ENCODE measurements around the gene EFR3B. TPM values are rescaled to one million over a fixed set of nuclear protein-coding genes. Genes with fewer than 3 reads are reported as not detected.

EFR3B gene
- total RNA-seq, 2 experiments from 2014 or later: 0.05 TPM

GRCh38 chr2:25062511-25062917 lies 20.6 kb downstream of the EFR3B start:
- DNase-seq (no peak), ATAC-seq (no peak)
- CTCF ChIA-PET: no interaction called here
- Mint-ChIP-seq H3K27me3 (ENCODE audit: low read depth) (no peaks in the 10 kb centered on the region), H3K27ac (no peak overlapping the region), H3K4me3 (no peak overlapping the region), H3K9me3 (ENCODE audit: insufficient read depth) (no peaks in the 10 kb centered on the region), H3K36me3 (ENCODE audit: low read depth) (no peaks in the 10 kb centered on the region), H3K4me1 (ENCODE audit: low read depth) (no peaks in the 10 kb centered on the region)
- POLR2A ChIA-PET: no interaction called here

- no peaks in the 10 kb centered on the region for H3K4me1 Mint-ChIP-seq (ENCODE audit: low read depth)
- H3K36me3 Mint-ChIP-seq (ENCODE audit: low read depth): no peaks in the 10 kb centered on the region
- DNase-seq: no peak
- no peaks in the 10 kb centered on the region for H3K9me3 Mint-ChIP-seq (ENCODE audit: insufficient read depth)
- no peak overlapping the region for H3K4me3 Mint-ChIP-seq
- CTCF ChIA-PET: interaction anchor here (0.6 to 1.4 kb wide), 2 partner anchors 9 to 593 kb away, joined by 3 to 4 read pairs; no protein-coding TSS in a partner anchor
- ATAC-seq: no peak
- H3K27me3 Mint-ChIP-seq (ENCODE audit: low read depth): no peaks in the 10 kb centered on the region
- no peak overlapping the region for H3K27ac Mint-ChIP-seq
- POLR2A ChIA-PET: no interaction called here
Observed at GRCh38 chr2:25063876-25064660, 22.2 kb downstream of the EFR3B start.

- Mint-ChIP-seq H3K4me3 (no peak overlapping the region), H3K27ac (no peak overlapping the region), H3K27me3 (ENCODE audit: low read depth) (no peaks in the 10 kb centered on the region), H3K9me3 (ENCODE audit: insufficient read depth) (no peaks in the 10 kb centered on the region), H3K4me1 (ENCODE audit: low read depth) (no peaks in the 10 kb centered on the region), H3K36me3 (ENCODE audit: low read depth) (no peaks in the 10 kb centered on the region)
- ChIA-PET CTCF (no interaction called here), POLR2A (no interaction called here)
- DNase-seq (no peak), ATAC-seq (no peak)
Observed at GRCh38 chr2:25065768-25066167, 23.9 kb downstream of the EFR3B start.

GRCh38 chr2:25066455-25066854 lies 24.6 kb downstream of the EFR3B start:
- no peak for DNase-seq
- no peak overlapping the region for H3K4me3 Mint-ChIP-seq
- POLR2A ChIA-PET: no interaction called here
- no peaks in the 10 kb centered on the region for H3K27me3 Mint-ChIP-seq (ENCODE audit: low read depth)
- CTCF ChIA-PET: no interaction called here
- no peak overlapping the region for H3K27ac Mint-ChIP-seq
- no peaks in the 10 kb centered on the region for H3K4me1 Mint-ChIP-seq (ENCODE audit: low read depth)
- no peaks in the 10 kb centered on the region for H3K36me3 Mint-ChIP-seq (ENCODE audit: low read depth)
- H3K9me3 Mint-ChIP-seq (ENCODE audit: insufficient read depth): no peaks in the 10 kb centered on the region
- no peak for ATAC-seq

GRCh38 chr2:25068217-25068616 lies 26.3 kb downstream of the EFR3B start:
- DNase-seq: no peak
- no peak overlapping the region for H3K4me3 Mint-ChIP-seq
- ChIA-PET CTCF (no interaction called here), POLR2A (no interaction called here)
- no peaks in the 10 kb centered on the region for H3K4me1 Mint-ChIP-seq (ENCODE audit: low read depth)
- H3K36me3 Mint-ChIP-seq (ENCODE audit: low read depth): no peaks in the 10 kb centered on the region
- ATAC-seq: no peak
- H3K27ac Mint-ChIP-seq: no peak overlapping the region
- H3K9me3 Mint-ChIP-seq (ENCODE audit: insufficient read depth): no peaks in the 10 kb centered on the region
- no peaks in the 10 kb centered on the region for H3K27me3 Mint-ChIP-seq (ENCODE audit: low read depth)

GRCh38 chr2:25071966-25072365 lies 30.1 kb downstream of the EFR3B start:
- ChIA-PET POLR2A (no interaction called here), CTCF (no interaction called here)
- ATAC-seq (no peak), DNase-seq (no peak)
- no peaks in the 10 kb centered on the region for H3K4me1 Mint-ChIP-seq (ENCODE audit: low read depth)
- H3K4me3 Mint-ChIP-seq: no peak overlapping the region
- peaks cover 4% of the 10 kb centered on the region for H3K27me3 Mint-ChIP-seq (ENCODE audit: low read depth)
- no peaks in the 10 kb centered on the region for H3K36me3 Mint-ChIP-seq (ENCODE audit: low read depth)
- H3K9me3 Mint-ChIP-seq (ENCODE audit: insufficient read depth): no peaks in the 10 kb centered on the region
- H3K27ac Mint-ChIP-seq: no peak overlapping the region

- Mint-ChIP-seq H3K9me3 (ENCODE audit: insufficient read depth) (no peaks in the 10 kb centered on the region), H3K27me3 (ENCODE audit: low read depth) (peaks cover 5% of the 10 kb centered on the region), H3K4me1 (ENCODE audit: low read depth) (no peaks in the 10 kb centered on the region), H3K4me3 (no peak overlapping the region), H3K36me3 (ENCODE audit: low read depth) (no peaks in the 10 kb centered on the region), H3K27ac (no peak overlapping the region)
- ChIA-PET CTCF (interaction anchor here (1.4 kb wide), 1 partner anchor 9 kb away, joined by 4 read pairs; no protein-coding TSS in a partner anchor), POLR2A (no interaction called here)
- ATAC-seq: no peak
- DNase-seq: no peak
Observed at GRCh38 chr2:25072606-25073005, 30.7 kb downstream of the EFR3B start.

GRCh38 chr2:25073025-25073424 lies 31.1 kb downstream of the EFR3B start:
- Mint-ChIP-seq H3K36me3 (ENCODE audit: low read depth) (no peaks in the 10 kb centered on the region), H3K9me3 (ENCODE audit: insufficient read depth) (no peaks in the 10 kb centered on the region), H3K27ac (no peak overlapping the region), H3K27me3 (ENCODE audit: low read depth) (peaks cover 7% of the 10 kb centered on the region), H3K4me1 (ENCODE audit: low read depth) (no peaks in the 10 kb centered on the region), H3K4me3 (no peak overlapping the region)
- ATAC-seq: no peak
- DNase-seq: no peak
- CTCF ChIA-PET: interaction anchor here (1.4 kb wide), 1 partner anchor 9 kb away, joined by 4 read pairs; no protein-coding TSS in a partner anchor
- POLR2A ChIA-PET: no interaction called here

- Mint-ChIP-seq H3K4me3 (no peak overlapping the region), H3K4me1 (ENCODE audit: low read depth) (no peaks in the 10 kb centered on the region), H3K27me3 (ENCODE audit: low read depth) (peaks cover 12% of the 10 kb centered on the region), H3K9me3 (ENCODE audit: insufficient read depth) (no peaks in the 10 kb centered on the region), H3K36me3 (ENCODE audit: low read depth) (no peaks in the 10 kb centered on the region), H3K27ac (no peak overlapping the region)
- ChIA-PET CTCF (no interaction called here), POLR2A (no interaction called here)
- DNase-seq (no peak), ATAC-seq (no peak)
Observed at GRCh38 chr2:25073914-25074313, 32.0 kb downstream of the EFR3B start.

GRCh38 chr2:25074826-25075225 lies 33.0 kb downstream of the EFR3B start:
- CTCF ChIA-PET: no interaction called here
- ATAC-seq: no peak

GRCh38 chr2:25076749-25077148 lies 34.9 kb downstream of the EFR3B start:
- Mint-ChIP-seq H3K27ac (no peak overlapping the region), H3K4me1 (ENCODE audit: low read depth) (no peaks in the 10 kb centered on the region), H3K36me3 (ENCODE audit: low read depth) (no peaks in the 10 kb centered on the region), H3K4me3 (no peak overlapping the region), H3K27me3 (ENCODE audit: low read depth) (peaks cover 22% of the 10 kb centered on the region), H3K9me3 (ENCODE audit: insufficient read depth) (no peaks in the 10 kb centered on the region)
- CTCF ChIA-PET: no interaction called here
- ATAC-seq (no peak), DNase-seq (no peak)
- POLR2A ChIA-PET: no interaction called here

More at GRCh38 chr2:25074826-25075225, 33.0 kb downstream of the EFR3B start:
- Mint-ChIP-seq H3K36me3 (ENCODE audit: low read depth) (no peaks in the 10 kb centered on the region), H3K27me3 (ENCODE audit: low read depth) (peaks cover 16% of the 10 kb centered on the region), H3K27ac (no peak overlapping the region), H3K4me1 (ENCODE audit: low read depth) (no peaks in the 10 kb centered on the region), H3K9me3 (ENCODE audit: insufficient read depth) (no peaks in the 10 kb centered on the region), H3K4me3 (no peak overlapping the region)
- POLR2A ChIA-PET: no interaction called here
- no peak for DNase-seq

- POLR2A ChIA-PET: no interaction called here
- no peak for DNase-seq
- Mint-ChIP-seq H3K4me3 (no peak overlapping the region), H3K4me1 (ENCODE audit: low read depth) (no peaks in the 10 kb centered on the region), H3K36me3 (ENCODE audit: low read depth) (no peaks in the 10 kb centered on the region), H3K9me3 (ENCODE audit: insufficient read depth) (no peaks in the 10 kb centered on the region), H3K27me3 (ENCODE audit: low read depth) (peaks cover 24% of the 10 kb centered on the region), H3K27ac (no peak overlapping the region)
- CTCF ChIA-PET: no interaction called here
- ATAC-seq: no peak
Observed at GRCh38 chr2:25077789-25078169, 35.9 kb downstream of the EFR3B start.
